ENCODE measurements around the gene CPSF4L.

The CPSF4L gene

GRCh38 chr17:73199751-73200317, 61.8 kb downstream of the CPSF4L start:
- no peak for FAIRE-seq

GRCh38 chr17:73198930-73199260, 62.8 kb downstream of the CPSF4L start:
- FAIRE-seq, result no peak

Measured in colon (tissue), 2 donors.